Peyer's patch (tissue), 4 donors: ENCODE data around the gene PLAGL2.

ENCODE experiments used
- CTCF ChIP-seq, 6 experiments: fragments of 450-650 bp in 4 of 6; fragments of 200-600 bp in 2 of 6; sonication (generic) in 1 of 6; IDR thresholded peaks; one replicate each; pipeline ENCODE4 v1.5.1; 2017 to 2019; ENCODE audit warnings: antibody characterized with exemption in 6 of 6, mild to moderate bottlenecking in 3 of 6, moderate library complexity in 1 of 6
- POLR2A ChIP-seq, 2 donors: fragments of 450-650 bp; IDR thresholded peaks; one replicate each; pipeline ENCODE4 v1.5.1; 2017; ENCODE audit warnings: antibody characterized with exemption in 2 of 2, mild to moderate bottlenecking in 2 of 2, moderate library complexity in 2 of 2

DNA sequence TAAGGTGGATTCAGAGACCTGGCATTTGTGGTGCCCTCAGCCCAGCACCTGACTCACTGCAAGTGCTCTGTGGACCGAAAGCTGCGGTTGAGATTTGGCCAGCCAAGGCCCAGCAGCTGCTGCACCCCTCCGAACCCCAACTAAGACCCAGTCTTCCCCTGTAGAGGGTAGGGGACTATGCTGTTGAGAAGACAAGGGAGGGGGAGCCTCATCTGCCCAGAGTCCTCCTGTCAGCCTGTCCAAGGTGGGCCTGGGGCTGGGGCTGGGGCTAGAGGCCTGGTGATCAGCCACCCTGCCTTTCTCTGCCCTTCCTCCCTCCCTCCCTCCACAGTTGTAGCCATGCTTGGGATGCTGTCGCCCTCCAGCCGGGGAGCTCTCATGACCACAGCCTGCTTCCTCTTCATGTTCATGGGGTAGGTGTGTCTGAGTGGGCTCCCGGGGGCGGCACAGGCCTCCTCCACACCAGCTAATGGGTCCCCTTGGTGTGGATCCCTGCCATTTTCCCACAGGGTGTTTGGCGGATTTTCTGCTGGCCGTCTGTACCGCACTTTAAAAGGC lies 57.2 kb downstream of the PLAGL2 start:
- TF ChIP-seq POLR2A (IDR thresholded peaks at IDR 0.05) = no peak
- TF ChIP-seq CTCF (IDR thresholded peaks at IDR 0.05) = no peak
